Right forelimb (tissue), 1 donor: Measurements from ENCODE around the gene ESPN.

Source experiments
- DNase-seq: peaks from one replicate; pipeline ENCODE4 v3.0.0-alpha.2; 2018

The ESPN gene

GRCh38 chr1:6467744-6468688 is 43.4 kb downstream of the ESPN start:
- no peak for DNase-seq

GRCh38 chr1:6468729-6469461 is 44.3 kb downstream of the ESPN start:
- DNase-seq: no peak

- no peak for DNase-seq
Measured at GRCh38 chr1:6470132-6471085, 45.8 kb downstream of the ESPN start.

- no peak for DNase-seq
Measured at GRCh38 chr1:6471086-6471969, 46.8 kb downstream of the ESPN start.

GRCh38 chr1:6471970-6472368 is 47.4 kb downstream of the ESPN start:
- no peak for DNase-seq

GRCh38 chr1:6472391-6472790 is 47.8 kb downstream of the ESPN start:
- no peak for DNase-seq

- DNase-seq: no peak
Measured at GRCh38 chr1:6473156-6473555, 48.6 kb downstream of the ESPN start.

- no peak for DNase-seq
Measured at GRCh38 chr1:6473974-6474814, 49.6 kb downstream of the ESPN start.

GRCh38 chr1:6474815-6475282 is 50.3 kb downstream of the ESPN start:
- no peak for DNase-seq

- no peak for DNase-seq
Measured at GRCh38 chr1:6475381-6476133, 51.0 kb downstream of the ESPN start.

GRCh38 chr1:6476483-6476882 is 51.9 kb downstream of the ESPN start:
- no peak for DNase-seq

- DNase-seq: no peak
Measured at GRCh38 chr1:6477039-6477820, 52.7 kb downstream of the ESPN start.

GRCh38 chr1:6481820-6482219 is 57.2 kb downstream of the ESPN start:
- no peak for DNase-seq

GRCh38 chr1:6483017-6483760 is 58.6 kb downstream of the ESPN start:
- DNase-seq: no peak

GRCh38 chr1:6483761-6484117 is 59.2 kb downstream of the ESPN start:
- DNase-seq: no peak

GRCh38 chr1:6484826-6485167 is 60.2 kb downstream of the ESPN start:
- DNase-seq: no peak

GRCh38 chr1:6485168-6486101 is 60.9 kb downstream of the ESPN start:
- no peak for DNase-seq
